ENCODE measurements around the gene PLXNB1.
A peak's percentile ranks its signal among the peaks of the same experiment; 100 is the strongest.

Gene PLXNB1

DNA sequence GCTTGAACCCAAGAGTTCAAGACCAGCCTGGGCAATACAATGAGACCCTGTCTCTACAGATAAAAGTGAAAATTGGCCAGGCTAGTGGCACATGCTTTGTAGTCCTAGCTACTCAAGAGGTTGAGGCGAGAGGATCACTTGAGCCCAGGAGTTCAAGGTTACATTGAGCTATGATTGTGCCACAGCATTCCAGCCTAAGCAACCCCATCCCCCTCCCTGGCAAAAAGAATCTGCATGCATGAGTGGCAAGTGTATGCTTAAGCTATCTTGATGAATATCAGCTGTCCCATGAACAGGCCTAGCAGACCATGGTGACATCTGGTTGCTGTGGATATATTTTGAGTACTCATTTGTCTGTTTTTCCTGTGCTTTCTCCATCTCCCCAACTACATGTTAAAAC lies 21.4 kb upstream of the PLXNB1 start:
- no peaks in the 10 kb centered on the region for H3K36me3 ChIP-seq (ENCODE audit: insufficient read depth)
- H3K27me3 ChIP-seq (ENCODE audit: insufficient read depth, low read depth): no peaks in the 10 kb centered on the region
- H3K4me3 ChIP-seq (IDR thresholded peaks at IDR 0.05; ENCODE audit: insufficient read depth, low read depth, low read length): no peak overlapping the region
- H3K79me2 ChIP-seq (ENCODE audit: insufficient read depth, low read depth): no peaks in the 10 kb centered on the region; the same call in 1 of the 2 replicates
- H3K27ac ChIP-seq: no peak overlapping the region
- no peaks in the 10 kb centered on the region for H4K20me1 ChIP-seq (ENCODE audit: insufficient read depth)
- TF ChIP-seq, protein P1, sequence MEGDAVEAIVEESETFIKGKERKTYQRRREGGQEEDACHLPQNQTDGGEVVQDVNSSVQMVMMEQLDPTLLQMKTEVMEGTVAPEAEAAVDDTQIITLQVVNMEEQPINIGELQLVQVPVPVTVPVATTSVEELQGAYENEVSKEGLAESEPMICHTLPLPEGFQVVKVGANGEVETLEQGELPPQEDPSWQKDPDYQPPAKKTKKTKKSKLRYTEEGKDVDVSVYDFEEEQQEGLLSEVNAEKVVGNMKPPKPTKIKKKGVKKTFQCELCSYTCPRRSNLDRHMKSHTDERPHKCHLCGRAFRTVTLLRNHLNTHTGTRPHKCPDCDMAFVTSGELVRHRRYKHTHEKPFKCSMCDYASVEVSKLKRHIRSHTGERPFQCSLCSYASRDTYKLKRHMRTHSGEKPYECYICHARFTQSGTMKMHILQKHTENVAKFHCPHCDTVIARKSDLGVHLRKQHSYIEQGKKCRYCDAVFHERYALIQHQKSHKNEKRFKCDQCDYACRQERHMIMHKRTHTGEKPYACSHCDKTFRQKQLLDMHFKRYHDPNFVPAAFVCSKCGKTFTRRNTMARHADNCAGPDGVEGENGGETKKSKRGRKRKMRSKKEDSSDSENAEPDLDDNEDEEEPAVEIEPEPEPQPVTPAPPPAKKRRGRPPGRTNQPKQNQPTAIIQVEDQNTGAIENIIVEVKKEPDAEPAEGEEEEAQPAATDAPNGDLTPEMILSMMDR (conservative IDR thresholded peaks at IDR 0.05; ENCODE audit: low read depth, low read length): no peak
- H3K9ac ChIP-seq: no peak overlapping the region
- H2AFZ ChIP-seq (ENCODE audit: low read depth): no peak overlapping the region
- peaks cover 12% of the 10 kb centered on the region for H3K4me1 ChIP-seq (ENCODE audit: low read depth, poor library complexity, severe bottlenecking)
- no peak overlapping the region for H3K4me2 ChIP-seq

DNA sequence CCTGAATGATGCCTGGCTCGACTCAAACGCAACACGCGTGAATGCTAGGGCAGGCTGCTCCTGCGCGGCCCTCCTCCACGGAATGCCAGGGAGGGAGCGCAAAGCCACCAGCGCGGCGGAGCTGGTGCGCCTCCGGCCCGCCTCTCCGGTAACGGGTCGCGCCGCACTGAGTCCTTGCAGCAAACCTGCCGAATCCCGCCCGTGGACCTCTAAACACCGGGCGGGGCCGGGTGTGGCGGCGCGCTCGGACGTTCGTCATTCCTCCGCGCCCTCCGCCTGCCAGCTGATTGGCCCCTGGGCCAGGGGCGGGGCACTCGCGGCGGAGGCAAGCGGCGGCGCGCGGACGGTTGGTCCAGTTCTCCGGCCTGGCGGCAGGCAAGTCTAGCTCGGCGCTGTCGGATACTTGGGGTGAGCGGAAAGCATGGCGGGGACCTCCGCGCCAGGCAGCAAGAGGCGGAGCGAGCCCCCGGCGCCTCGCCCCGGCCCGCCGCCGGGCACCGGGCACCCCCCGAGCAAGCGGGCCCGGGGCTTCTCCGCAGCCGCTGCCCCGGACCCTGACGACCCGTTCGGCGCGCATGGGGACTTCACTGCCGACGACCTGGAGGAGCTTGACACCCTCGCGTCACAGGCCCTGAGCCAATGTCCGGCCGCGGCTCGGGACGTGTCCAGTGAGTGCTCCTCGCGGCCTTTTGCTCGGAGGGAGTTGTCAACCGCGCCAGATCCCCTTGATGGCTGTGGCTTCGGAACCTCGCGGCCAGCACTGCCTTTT lies 16.7 kb upstream of the PLXNB1 start, which contains the start of gene ATRIP:
Gene ATRIP, plus strand, starts transcription at position 313 of the 769 bp plus-strand sequence. Its CDS starts 109 bp downstream, at position 422.
- H3K4me2 ChIP-seq: peak within 1 kb of the TSS; percentile 95
- no peak within 1 kb of the TSS for H3K27ac ChIP-seq
- peak within 1 kb of the TSS; percentile 65 for H3K4me3 ChIP-seq (IDR thresholded peaks at IDR 0.05; ENCODE audit: insufficient read depth, low read depth, low read length)
- H4K20me1 ChIP-seq (ENCODE audit: insufficient read depth): no peaks in the 10 kb centered on the region
- peaks cover 16% of the 10 kb centered on the region for H3K4me1 ChIP-seq (ENCODE audit: low read depth, poor library complexity, severe bottlenecking)
- no peaks in the 10 kb centered on the region for H3K27me3 ChIP-seq (ENCODE audit: insufficient read depth, low read depth)
- peak within 1 kb of the TSS; percentile 69; the same call in 1 of the 2 replicates for H2AFZ ChIP-seq (ENCODE audit: low read depth)
- peak within 1 kb of the TSS; percentile 39; the same call in 1 of the 2 replicates for H3K9ac ChIP-seq
- TF ChIP-seq, protein P1 (conservative IDR thresholded peaks at IDR 0.05; ENCODE audit: low read depth, low read length): no peak
- H3K36me3 ChIP-seq (ENCODE audit: insufficient read depth): no peaks in the 10 kb centered on the region
- H3K79me2 ChIP-seq (ENCODE audit: insufficient read depth, low read depth): peaks cover 4% of the 10 kb centered on the region

DNA sequence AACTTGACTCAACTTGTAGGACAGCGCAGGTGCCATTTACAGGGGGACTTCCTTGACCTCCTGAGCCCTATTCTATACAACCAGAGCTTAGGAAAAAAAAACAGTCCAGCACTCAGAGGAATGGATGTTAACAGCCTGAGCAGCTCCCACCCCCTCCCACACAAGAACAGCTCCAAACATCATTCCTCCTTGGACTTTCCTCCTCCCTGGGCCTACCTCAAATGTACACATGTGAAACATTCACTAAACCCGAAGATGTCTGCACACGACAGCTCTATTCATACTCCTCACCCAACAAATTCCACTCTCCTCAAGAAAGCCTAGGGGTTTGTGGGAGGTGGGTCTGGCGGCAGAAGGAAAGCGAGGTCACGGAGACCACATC lies 16.1 kb upstream of the PLXNB1 start:
- TF ChIP-seq, protein P1 (conservative IDR thresholded peaks at IDR 0.05; ENCODE audit: low read depth, low read length): no peak
- H3K36me3 ChIP-seq (ENCODE audit: insufficient read depth): no peaks in the 10 kb centered on the region
- peaks cover 20% of the 10 kb centered on the region for H3K4me1 ChIP-seq (ENCODE audit: low read depth, poor library complexity, severe bottlenecking)
- H3K4me2 ChIP-seq: peak overlapping the region; percentile 69
- H3K9ac ChIP-seq: peak overlapping the region; percentile 39; the same call in 1 of the 2 replicates
- no peaks in the 10 kb centered on the region for H4K20me1 ChIP-seq (ENCODE audit: insufficient read depth)
- H3K27ac ChIP-seq: no peak overlapping the region
- H2AFZ ChIP-seq (ENCODE audit: low read depth): peak overlapping the region; percentile 69; the same call in 1 of the 2 replicates
- peaks cover 10% of the 10 kb centered on the region for H3K79me2 ChIP-seq (ENCODE audit: insufficient read depth, low read depth)
- H3K27me3 ChIP-seq (ENCODE audit: insufficient read depth, low read depth): no peaks in the 10 kb centered on the region
- no peak overlapping the region for H3K4me3 ChIP-seq (IDR thresholded peaks at IDR 0.05; ENCODE audit: insufficient read depth, low read depth, low read length)

DNA sequence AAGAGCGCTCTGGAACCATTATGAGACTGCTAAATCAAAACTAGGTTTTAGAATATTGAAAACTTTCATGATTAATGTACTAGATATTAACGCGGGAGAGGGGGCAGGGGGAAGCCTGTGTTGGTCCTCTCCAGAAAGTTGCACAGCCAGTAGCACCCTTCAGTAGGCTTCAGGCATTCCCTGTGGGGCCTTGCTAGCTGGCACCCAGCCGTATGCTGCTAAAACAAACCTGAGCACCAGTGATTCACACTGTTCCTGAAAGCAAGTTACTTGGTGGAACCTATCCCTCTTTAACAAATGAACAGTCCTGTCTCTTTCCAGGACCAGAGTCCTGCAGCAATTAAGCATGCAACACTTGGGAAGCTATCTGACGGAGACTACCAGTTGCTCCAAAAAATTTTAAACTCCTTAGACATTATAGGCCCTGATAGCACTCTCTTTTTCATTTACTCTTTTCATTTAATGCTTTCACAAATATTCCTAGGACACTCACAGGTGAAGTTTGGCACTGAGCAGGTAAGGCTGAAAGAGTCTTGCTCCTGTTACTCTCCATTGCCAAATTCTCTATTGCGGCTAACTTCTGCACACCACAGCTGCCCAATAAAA lies 15.5 kb upstream of the PLXNB1 start:
- Histone ChIP-seq H3K4me3 (IDR thresholded peaks at IDR 0.05; ENCODE audit: insufficient read depth, low read depth, low read length) (no peak overlapping the region), H3K36me3 (ENCODE audit: insufficient read depth) (no peaks in the 10 kb centered on the region), H3K79me2 (ENCODE audit: insufficient read depth, low read depth) (peaks cover 17% of the 10 kb centered on the region)

More for the DNA sequence above, 15.5 kb upstream of the PLXNB1 start:
- Histone ChIP-seq H3K4me1 (ENCODE audit: low read depth, poor library complexity, severe bottlenecking) (peaks cover 20% of the 10 kb centered on the region), H2AFZ (ENCODE audit: low read depth) (peak overlapping the region; percentile 69; the same call in 1 of the 2 replicates), H3K27ac (no peak overlapping the region), H3K27me3 (ENCODE audit: insufficient read depth, low read depth) (no peaks in the 10 kb centered on the region), H4K20me1 (ENCODE audit: insufficient read depth) (no peaks in the 10 kb centered on the region), H3K9ac (no peak overlapping the region), H3K4me2 (peak overlapping the region; percentile 69; the same call in 1 of the 2 replicates)
- TF ChIP-seq, protein P1 (conservative IDR thresholded peaks at IDR 0.05; ENCODE audit: low read depth, low read length): no peak

Measured in KMS-11 (cell line).